ENCODE results near the gene CRIP2. TPM values are rescaled to one million over a fixed set of nuclear protein-coding genes. Genes with fewer than 3 reads are reported as not detected.

CRIP2 gene
- total RNA-seq, 1 experiment from 2014 or later = 192 TPM

DNA sequence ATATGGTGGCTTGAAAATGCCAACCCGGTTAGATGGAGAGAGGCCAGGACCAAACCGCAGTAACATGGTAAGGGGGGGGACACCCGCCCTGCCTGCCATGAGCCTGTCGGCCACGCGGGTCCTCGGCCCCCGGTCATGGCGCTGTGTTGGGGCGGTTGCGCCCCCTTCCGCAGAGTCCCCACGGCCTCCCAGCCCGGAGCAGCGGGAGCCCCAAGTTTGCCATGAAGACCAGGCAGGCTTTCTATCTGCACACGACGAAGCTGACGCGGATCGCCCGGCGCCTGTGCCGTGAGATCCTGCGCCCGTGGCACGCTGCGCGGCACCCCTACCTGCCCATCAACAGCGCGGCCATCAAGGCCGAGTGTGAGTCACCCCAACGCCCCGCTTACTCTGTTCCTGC lies 10.1 kb upstream of the CRIP2 start:
- Histone ChIP-seq H3K4me3 (ENCODE audit: low read depth, low read length, poor library complexity, severe bottlenecking) (no peak overlapping the region), H3K27me3 (replicated peaks; ENCODE audit: insufficient read depth, low read depth, low read length, poor library complexity) (no peaks in the 10 kb centered on the region), H3K36me3 (ENCODE audit: insufficient read depth, low read length, poor library complexity, severe bottlenecking) (peaks cover 56% of the 10 kb centered on the region), H3K9me3 (ENCODE audit: low read depth, low read length, poor library complexity, severe bottlenecking) (no peaks in the 10 kb centered on the region), H3K27ac (ENCODE audit: low read depth, low read length, poor library complexity, severe bottlenecking) (no peak overlapping the region), H3K4me1 (ENCODE audit: insufficient read depth, low read length, poor library complexity, severe bottlenecking) (peaks cover 17% of the 10 kb centered on the region)
- intact Hi-C loops (cut with micrococcal nuclease; ENCODE audit: unreplicated experiment) = no loop called here
- ChIA-PET POLR2A (ENCODE audit: low non-redundant PET) (no interaction called here), CTCF (no interaction called here)
- BruUV-seq (replicated peaks) = no TSS peak
- TF ChIP-seq, protein P1, sequence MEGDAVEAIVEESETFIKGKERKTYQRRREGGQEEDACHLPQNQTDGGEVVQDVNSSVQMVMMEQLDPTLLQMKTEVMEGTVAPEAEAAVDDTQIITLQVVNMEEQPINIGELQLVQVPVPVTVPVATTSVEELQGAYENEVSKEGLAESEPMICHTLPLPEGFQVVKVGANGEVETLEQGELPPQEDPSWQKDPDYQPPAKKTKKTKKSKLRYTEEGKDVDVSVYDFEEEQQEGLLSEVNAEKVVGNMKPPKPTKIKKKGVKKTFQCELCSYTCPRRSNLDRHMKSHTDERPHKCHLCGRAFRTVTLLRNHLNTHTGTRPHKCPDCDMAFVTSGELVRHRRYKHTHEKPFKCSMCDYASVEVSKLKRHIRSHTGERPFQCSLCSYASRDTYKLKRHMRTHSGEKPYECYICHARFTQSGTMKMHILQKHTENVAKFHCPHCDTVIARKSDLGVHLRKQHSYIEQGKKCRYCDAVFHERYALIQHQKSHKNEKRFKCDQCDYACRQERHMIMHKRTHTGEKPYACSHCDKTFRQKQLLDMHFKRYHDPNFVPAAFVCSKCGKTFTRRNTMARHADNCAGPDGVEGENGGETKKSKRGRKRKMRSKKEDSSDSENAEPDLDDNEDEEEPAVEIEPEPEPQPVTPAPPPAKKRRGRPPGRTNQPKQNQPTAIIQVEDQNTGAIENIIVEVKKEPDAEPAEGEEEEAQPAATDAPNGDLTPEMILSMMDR (conservative IDR thresholded peaks at IDR 0.05; ENCODE audit: low read depth, low read length) = no peak
- TF ChIP-seq EZH2 (IDR thresholded peaks at IDR 0.05; ENCODE audit: borderline replicate concordance, low read depth, low read length, poor library complexity, severe bottlenecking) = no peak
- no peak for DNase-seq (ENCODE audit: low spot score)

DNA sequence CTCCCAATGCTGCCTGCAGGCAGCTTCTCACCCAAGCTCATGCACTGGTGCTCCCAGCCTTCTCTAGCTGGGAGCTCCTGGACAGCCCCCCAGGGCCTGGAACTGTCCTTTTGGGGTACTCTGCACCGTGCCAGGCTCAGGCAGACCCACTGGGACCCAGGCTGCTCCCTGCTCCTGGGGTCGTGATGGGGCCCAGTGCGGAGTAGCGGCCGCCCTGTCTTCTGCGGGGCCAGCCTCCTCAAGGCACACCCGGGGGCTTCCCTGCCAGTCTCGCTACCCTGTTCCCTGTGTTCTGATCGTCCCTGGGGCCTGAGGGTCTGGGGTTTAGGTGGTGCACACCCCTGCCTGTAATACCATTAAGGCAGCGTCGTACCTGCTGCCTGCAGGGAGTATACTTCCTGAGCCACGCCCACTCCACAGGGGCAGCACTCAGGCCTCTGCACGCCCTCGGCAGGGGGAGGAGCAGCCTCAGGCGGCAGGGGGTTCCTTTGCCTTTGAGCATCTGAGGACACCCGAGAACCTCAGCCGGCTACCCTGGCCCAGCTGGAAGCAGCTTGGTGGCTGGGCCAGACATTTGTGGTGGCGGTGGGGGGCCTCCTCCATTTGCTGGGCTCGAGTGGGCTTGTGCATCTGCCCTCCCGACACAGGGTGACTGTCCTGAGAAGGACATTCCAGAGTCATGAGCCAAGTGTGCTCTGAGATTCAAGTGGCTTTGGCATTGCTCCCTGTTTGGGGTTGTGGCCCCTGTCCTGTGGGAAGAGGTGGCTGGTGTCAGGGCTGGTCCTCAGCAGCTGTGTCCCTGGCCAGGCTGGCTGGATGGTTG lies 9.2 kb upstream of the CRIP2 start:
- Histone ChIP-seq H3K27ac (ENCODE audit: low read depth, low read length, poor library complexity, severe bottlenecking) (peak overlapping the region; percentile 22), H3K4me3 (ENCODE audit: low read depth, low read length, poor library complexity, severe bottlenecking) (no peak overlapping the region), H3K36me3 (ENCODE audit: insufficient read depth, low read length, poor library complexity, severe bottlenecking) (peaks cover 60% of the 10 kb centered on the region), H3K9me3 (ENCODE audit: low read depth, low read length, poor library complexity, severe bottlenecking) (no peaks in the 10 kb centered on the region), H3K27me3 (replicated peaks; ENCODE audit: insufficient read depth, low read depth, low read length, poor library complexity) (no peaks in the 10 kb centered on the region), H3K4me1 (ENCODE audit: insufficient read depth, low read length, poor library complexity, severe bottlenecking) (peaks cover 26% of the 10 kb centered on the region)
- BruUV-seq (replicated peaks) = no TSS peak
- intact Hi-C loops (cut with micrococcal nuclease; ENCODE audit: unreplicated experiment) = no loop called here
- POLR2A ChIA-PET (ENCODE audit: low non-redundant PET) = interaction anchor here (0.6 kb wide), 1 partner anchor 680 kb away, joined by 3 read pairs; no protein-coding TSS in a partner anchor
- TF ChIP-seq, protein P1 (conservative IDR thresholded peaks at IDR 0.05; ENCODE audit: low read depth, low read length) = no peak
- TF ChIP-seq EZH2 (IDR thresholded peaks at IDR 0.05; ENCODE audit: borderline replicate concordance, low read depth, low read length, poor library complexity, severe bottlenecking) = no peak
- DNase-seq (ENCODE audit: low spot score) = peak; percentile 85
- CTCF ChIA-PET = no interaction called here

DNA sequence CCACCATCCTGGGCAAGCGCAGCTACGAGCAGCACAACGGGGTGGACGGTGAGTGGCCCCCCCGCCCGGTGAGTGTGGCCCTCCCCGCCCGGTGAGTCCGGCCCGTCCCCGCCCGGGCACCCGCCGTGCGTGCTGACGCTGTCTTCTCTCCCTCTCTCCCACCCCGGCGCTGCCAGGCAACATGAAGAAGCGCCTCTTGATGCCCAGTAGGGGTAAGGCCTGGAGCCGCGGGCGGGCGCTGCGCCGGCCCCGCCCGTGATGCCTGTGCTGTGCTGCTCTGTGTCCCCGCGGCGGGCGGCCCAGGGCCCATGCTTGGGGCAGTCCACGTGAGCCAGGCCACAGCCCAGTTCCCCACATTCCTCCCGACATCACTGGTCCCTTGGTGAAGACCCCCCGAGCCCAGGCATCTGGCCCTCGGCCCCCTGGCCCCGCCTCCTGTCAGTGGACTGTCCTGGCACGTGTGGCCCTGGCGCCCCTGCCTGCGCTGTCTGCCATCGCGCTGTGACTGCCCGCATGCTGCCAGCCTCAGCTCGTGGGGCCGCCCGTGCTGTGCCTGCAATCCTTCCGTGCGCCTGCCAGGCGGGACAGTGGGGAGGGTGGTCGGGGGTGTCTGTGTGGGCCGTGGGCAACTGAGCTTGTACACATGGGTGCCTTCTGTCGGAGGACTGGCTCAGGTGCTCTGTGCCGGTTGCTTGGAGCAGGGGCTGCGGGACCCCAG lies 7.9 kb upstream of the CRIP2 start:
- no peak overlapping the region for H3K4me3 ChIP-seq (ENCODE audit: low read depth, low read length, poor library complexity, severe bottlenecking)
- TF ChIP-seq EZH2 (IDR thresholded peaks at IDR 0.05; ENCODE audit: borderline replicate concordance, low read depth, low read length, poor library complexity, severe bottlenecking) = no peak
- TF ChIP-seq, protein P1 (conservative IDR thresholded peaks at IDR 0.05; ENCODE audit: low read depth, low read length) = no peak
- no peaks in the 10 kb centered on the region for H3K9me3 ChIP-seq (ENCODE audit: low read depth, low read length, poor library complexity, severe bottlenecking)
- no TSS peak for BruUV-seq (replicated peaks)
- ChIA-PET POLR2A (ENCODE audit: low non-redundant PET) (no interaction called here), CTCF (interaction anchor here (1.4 to 1.5 kb wide), 2 partner anchors 14 to 23 kb away, joined by 4 read pairs; no protein-coding TSS in a partner anchor)
- no peak overlapping the region for H3K27ac ChIP-seq (ENCODE audit: low read depth, low read length, poor library complexity, severe bottlenecking)
- DNase-seq (ENCODE audit: low spot score) = no peak
- intact Hi-C loops (cut with micrococcal nuclease; ENCODE audit: unreplicated experiment) = no loop called here
- H3K4me1 ChIP-seq (ENCODE audit: insufficient read depth, low read length, poor library complexity, severe bottlenecking) = peaks cover 37% of the 10 kb centered on the region
- no peaks in the 10 kb centered on the region for H3K27me3 ChIP-seq (replicated peaks; ENCODE audit: insufficient read depth, low read depth, low read length, poor library complexity)
- peaks cover 48% of the 10 kb centered on the region for H3K36me3 ChIP-seq (ENCODE audit: insufficient read depth, low read length, poor library complexity, severe bottlenecking)

Data from A673 (cell line).